Mesothelial cell of epicardium (in vitro differentiated cells): Measurements from ENCODE around the gene CHI3L1. TPM values are rescaled to one million over a fixed set of nuclear protein-coding genes. Genes with fewer than 3 reads are reported as not detected.

Experiments used
- DNase-seq, 2 experiments: peaks; one replicate each; pipeline ENCODE4 v3.0.0; 2021; ENCODE audit warnings: low spot score in 2 of 2; ENCODE audit not compliant: unreplicated experiment in 2 of 2
- H3K27ac Mint-ChIP-seq: 2 replicates; pipeline ENCODE4 v1.8.0; 2021; ENCODE audit warnings: mixed read lengths
- H3K27me3 Mint-ChIP-seq: 2 replicates; pipeline ENCODE4 v1.8.0; 2021; ENCODE audit warnings: low read depth, mixed read lengths
- H3K36me3 Mint-ChIP-seq: 2 replicates; pipeline ENCODE4 v1.8.0; 2021; ENCODE audit warnings: mixed read lengths
- H3K4me1 Mint-ChIP-seq: 2 replicates; pipeline ENCODE4 v1.8.0; 2021; ENCODE audit warnings: mixed read lengths
- H3K4me3 Mint-ChIP-seq: 2 replicates; pipeline ENCODE4 v1.8.0; 2021; ENCODE audit warnings: mild to moderate bottlenecking, moderate library complexity, mixed read lengths
- H3K9me3 Mint-ChIP-seq: 2 replicates; pipeline ENCODE4 v1.8.0; 2021; ENCODE audit warnings: mixed read lengths
- CTCF ChIP-seq: fragments of 200-600 bp; sonication (generic); IDR thresholded peaks from one replicate; pipeline ENCODE4 v1.5.0; 2021; ENCODE audit warnings: antibody characterized with exemption; ENCODE audit not compliant: unreplicated experiment
- total RNA-seq: library from RNA; stranded (reverse); gene quantifications from 3 replicates; pipeline ENCODE4 v1.2.1, GENCODE V29; 2021

CHI3L1 gene
- total RNA-seq, 1 donor from 2014 or later = 0.22 TPM

GRCh38 chr1:203146537-203146936, 40.0 kb downstream of the CHI3L1 start:
- H3K27me3 Mint-ChIP-seq = no peaks in the 10 kb centered on the region
- DNase-seq = no peak
- H3K4me3 Mint-ChIP-seq = no peak overlapping the region
- H3K27ac Mint-ChIP-seq = no peak overlapping the region
- no peaks in the 10 kb centered on the region for H3K9me3 Mint-ChIP-seq
- no peaks in the 10 kb centered on the region for H3K36me3 Mint-ChIP-seq
- no peak for TF ChIP-seq CTCF
- H3K4me1 Mint-ChIP-seq = peaks cover 39% of the 10 kb centered on the region

GRCh38 chr1:203146042-203146369, 40.5 kb downstream of the CHI3L1 start:
- DNase-seq = no peak
- H3K9me3 Mint-ChIP-seq = no peaks in the 10 kb centered on the region
- H3K27ac Mint-ChIP-seq = no peak overlapping the region
- no peak for TF ChIP-seq CTCF
- no peak overlapping the region for H3K4me3 Mint-ChIP-seq
- no peaks in the 10 kb centered on the region for H3K36me3 Mint-ChIP-seq
- peaks cover 34% of the 10 kb centered on the region for H3K4me1 Mint-ChIP-seq
- H3K27me3 Mint-ChIP-seq = no peaks in the 10 kb centered on the region

GRCh38 chr1:203145321-203146041, 41.0 kb downstream of the CHI3L1 start:
- Mint-ChIP-seq H3K27ac (peak overlapping the region; percentile 41), H3K27me3 (no peaks in the 10 kb centered on the region), H3K36me3 (no peaks in the 10 kb centered on the region)

GRCh38 chr1:203144661-203145060, 41.8 kb downstream of the CHI3L1 start:
- H3K27me3 Mint-ChIP-seq = no peaks in the 10 kb centered on the region
- H3K4me1 Mint-ChIP-seq = peaks cover 24% of the 10 kb centered on the region
- no peak overlapping the region for H3K4me3 Mint-ChIP-seq
- no peaks in the 10 kb centered on the region for H3K9me3 Mint-ChIP-seq
- no peak for DNase-seq
- no peak for TF ChIP-seq CTCF
- no peaks in the 10 kb centered on the region for H3K36me3 Mint-ChIP-seq
- H3K27ac Mint-ChIP-seq = no peak overlapping the region

More at GRCh38 chr1:203145321-203146041, 41.0 kb downstream of the CHI3L1 start:
- no peak for DNase-seq
- no peak for TF ChIP-seq CTCF
- Mint-ChIP-seq H3K4me1 (peaks cover 29% of the 10 kb centered on the region), H3K9me3 (no peaks in the 10 kb centered on the region), H3K4me3 (no peak overlapping the region)

- H3K4me1 Mint-ChIP-seq = peaks cover 14% of the 10 kb centered on the region
- no peaks in the 10 kb centered on the region for H3K36me3 Mint-ChIP-seq
- no peak for TF ChIP-seq CTCF
- no peak overlapping the region for H3K4me3 Mint-ChIP-seq
- H3K9me3 Mint-ChIP-seq = no peaks in the 10 kb centered on the region
- no peak overlapping the region for H3K27ac Mint-ChIP-seq
- no peaks in the 10 kb centered on the region for H3K27me3 Mint-ChIP-seq
- DNase-seq = no peak
Measured at GRCh38 chr1:203143641-203144040, 42.9 kb downstream of the CHI3L1 start.
